Muscle layer of colon (tissue), 2 donors: ENCODE measurements around the gene NSL1.
"Not testable (repeated sequence)": the region's sequence is repeated elsewhere in the genome, so short reads cannot be mapped to it uniquely, and the experiment has no call there.

Experiments
- H3K27ac ChIP-seq: one replicate; pipeline ENCODE4 v1.7.0; 2013; ENCODE audit warnings: low read depth, mild to moderate bottlenecking, low read length, moderate library complexity
- H3K27me3 ChIP-seq, 2 donors: one replicate each; pipeline ENCODE4 v1.7.0; 2013; ENCODE audit warnings: low read length in 2 of 2, mild to moderate bottlenecking in 2 of 2; ENCODE audit not compliant: insufficient read depth in 2 of 2, control insufficient read depth in 1 of 2
- H3K36me3 ChIP-seq: one replicate; pipeline ENCODE4 v1.7.0; 2013; ENCODE audit warnings: mild to moderate bottlenecking, low read length; ENCODE audit not compliant: insufficient read depth
- H3K4me1 ChIP-seq: one replicate; pipeline ENCODE4 v1.7.0; 2013; ENCODE audit warnings: mild to moderate bottlenecking, low read length; ENCODE audit not compliant: insufficient read depth
- H3K4me3 ChIP-seq, 2 donors: one replicate each; pipeline ENCODE4 v1.7.0; 2013; ENCODE audit warnings: low read length in 2 of 2, low read depth in 1 of 2, mild to moderate bottlenecking in 1 of 2, moderate library complexity in 1 of 2
- H3K9ac ChIP-seq: one replicate; pipeline ENCODE4 v1.7.0; 2013; ENCODE audit warnings: low read length
- H3K9me3 ChIP-seq: one replicate; pipeline ENCODE4 v1.7.0; 2013; ENCODE audit warnings: mild to moderate bottlenecking, low read length
- donor health status: abdominal sarcoma.
- donor health status: Adenocarcinoma of cecum.

The NSL1 gene

GRCh38 chr1:212743901-212744475 is 47.6 kb downstream of the NSL1 start:
- no peak overlapping the region for H3K9ac ChIP-seq
- H3K27ac ChIP-seq: no peak overlapping the region
- no peaks in the 10 kb centered on the region for H3K4me1 ChIP-seq
- no peak overlapping the region for H3K4me3 ChIP-seq
- H3K36me3 ChIP-seq: no peaks in the 10 kb centered on the region
- H3K27me3 ChIP-seq: no peaks in the 10 kb centered on the region
- no peaks in the 10 kb centered on the region for H3K9me3 ChIP-seq

DNA sequence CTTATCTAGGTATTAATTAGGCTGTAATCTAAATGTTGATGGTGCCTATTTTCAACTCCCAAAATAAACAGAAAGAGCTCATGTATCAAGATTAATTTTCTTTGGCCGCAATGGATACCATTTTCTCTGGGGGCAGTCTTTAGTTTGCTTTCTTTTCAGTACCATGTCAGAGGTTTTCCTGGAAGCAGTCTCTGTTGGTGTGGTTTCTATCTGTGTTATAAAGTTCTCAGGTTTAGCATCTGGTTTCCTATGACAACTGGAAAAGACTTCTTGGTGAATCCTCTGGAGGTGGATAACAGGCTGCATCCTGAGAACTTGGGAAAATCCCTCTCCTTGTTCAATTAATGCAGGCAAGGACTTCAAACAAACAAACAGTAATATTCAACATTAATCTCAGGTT is 53.2 kb downstream of the NSL1 start:
- H3K27me3 ChIP-seq: no peaks in the 10 kb centered on the region
- H3K9me3 ChIP-seq: no peaks in the 10 kb centered on the region
- H3K36me3 ChIP-seq: peaks cover 8% of the 10 kb centered on the region

GRCh38 chr1:212737559-212737958 is 54.0 kb downstream of the NSL1 start:
- Histone ChIP-seq H3K27ac (no peak overlapping the region), H3K4me3 (no peak overlapping the region), H3K36me3 (peaks cover 8% of the 10 kb centered on the region), H3K9me3 (no peaks in the 10 kb centered on the region), H3K9ac (no peak overlapping the region), H3K27me3 (no peaks in the 10 kb centered on the region), H3K4me1 (no peaks in the 10 kb centered on the region)

More for the DNA sequence above, 53.2 kb downstream of the NSL1 start:
- Histone ChIP-seq H3K9ac (no peak overlapping the region), H3K4me3 (no peak overlapping the region), H3K4me1 (no peaks in the 10 kb centered on the region), H3K27ac (no peak overlapping the region)

GRCh38 chr1:212733109-212733508 is 58.5 kb downstream of the NSL1 start:
- Histone ChIP-seq H3K36me3 (peaks cover 8% of the 10 kb centered on the region), H3K9ac (no peak overlapping the region), H3K4me1 (no peaks in the 10 kb centered on the region), H3K9me3 (no peaks in the 10 kb centered on the region), H3K27ac (no peak overlapping the region), H3K27me3 (no peaks in the 10 kb centered on the region), H3K4me3 (no peak overlapping the region)

GRCh38 chr1:212731630-212732029 is 59.9 kb downstream of the NSL1 start:
- Histone ChIP-seq H3K9me3 (no peaks in the 10 kb centered on the region), H3K9ac (no peak overlapping the region), H3K36me3 (peaks cover 8% of the 10 kb centered on the region), H3K4me1 (no peaks in the 10 kb centered on the region), H3K27ac (no peak overlapping the region), H3K4me3 (no peak overlapping the region), H3K27me3 (no peaks in the 10 kb centered on the region)

DNA sequence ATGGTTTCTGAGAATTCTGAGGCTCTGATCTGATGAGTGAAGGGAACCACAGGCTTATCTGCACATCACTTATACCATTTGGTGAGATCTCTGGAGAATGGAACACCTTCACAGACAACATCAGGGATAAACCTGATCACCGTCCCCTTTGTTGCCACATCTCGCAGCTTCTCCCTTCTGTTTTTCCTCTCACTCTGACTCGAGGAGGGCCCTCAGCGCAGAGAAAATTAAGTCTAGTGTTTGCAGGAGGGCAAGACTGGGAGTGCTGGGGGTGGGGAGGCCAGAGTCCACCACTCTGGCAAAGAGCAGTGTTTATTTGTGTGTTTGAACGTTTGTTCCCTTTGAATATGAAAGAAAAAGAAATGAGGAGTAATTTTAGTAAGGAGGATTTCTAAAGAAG is 63.0 kb downstream of the NSL1 start:
- H3K27ac ChIP-seq: no peak overlapping the region
- H3K4me3 ChIP-seq: no peak overlapping the region
- H3K9ac ChIP-seq: no peak overlapping the region
- H3K36me3 ChIP-seq: no peaks in the 10 kb centered on the region
- H3K27me3 ChIP-seq: no peaks in the 10 kb centered on the region
- no peaks in the 10 kb centered on the region for H3K9me3 ChIP-seq
- H3K4me1 ChIP-seq: no peaks in the 10 kb centered on the region

DNA sequence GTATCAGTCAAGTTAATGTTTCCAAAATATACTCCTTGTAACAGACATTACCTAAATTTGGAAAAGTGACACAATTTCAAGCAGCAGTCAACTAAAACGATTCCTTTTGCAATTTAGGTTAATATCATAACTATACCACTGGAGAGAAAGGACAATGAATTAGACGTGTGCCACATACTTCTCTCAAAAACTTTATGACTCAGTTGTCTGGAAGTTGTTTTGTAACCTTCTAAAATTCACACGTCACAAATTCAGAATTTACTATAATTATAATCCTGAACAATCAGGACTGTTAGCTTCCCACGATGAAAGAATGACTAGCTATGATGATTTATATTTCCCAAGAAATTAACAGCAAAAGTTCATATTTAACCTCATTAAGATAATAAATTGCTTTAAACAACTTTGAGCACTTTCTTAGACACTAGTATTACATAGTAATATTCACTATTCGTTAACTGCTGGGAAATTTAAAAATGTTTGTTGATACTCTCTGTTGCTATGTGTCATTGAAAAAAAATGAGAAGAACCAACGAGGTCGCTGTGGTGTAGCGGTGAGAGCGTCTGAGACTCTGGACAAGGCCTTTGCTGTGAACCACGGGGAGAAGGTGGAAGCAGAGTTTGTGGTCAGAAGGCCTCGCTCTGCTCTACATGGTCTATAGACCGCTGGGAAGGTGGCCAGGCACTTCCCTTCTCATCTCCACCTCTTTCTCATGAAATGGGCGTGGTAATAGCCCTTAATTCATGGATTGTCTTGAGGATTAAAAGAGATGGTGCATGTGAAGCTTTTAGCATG is 64.0 kb downstream of the NSL1 start:
- H3K36me3 ChIP-seq: no peaks in the 10 kb centered on the region
- H3K4me3 ChIP-seq: no peak overlapping the region
- H3K27me3 ChIP-seq: no peaks in the 10 kb centered on the region
- H3K27ac ChIP-seq: no peak overlapping the region
- no peak overlapping the region for H3K9ac ChIP-seq
- no peaks in the 10 kb centered on the region for H3K4me1 ChIP-seq
- no peaks in the 10 kb centered on the region for H3K9me3 ChIP-seq

DNA sequence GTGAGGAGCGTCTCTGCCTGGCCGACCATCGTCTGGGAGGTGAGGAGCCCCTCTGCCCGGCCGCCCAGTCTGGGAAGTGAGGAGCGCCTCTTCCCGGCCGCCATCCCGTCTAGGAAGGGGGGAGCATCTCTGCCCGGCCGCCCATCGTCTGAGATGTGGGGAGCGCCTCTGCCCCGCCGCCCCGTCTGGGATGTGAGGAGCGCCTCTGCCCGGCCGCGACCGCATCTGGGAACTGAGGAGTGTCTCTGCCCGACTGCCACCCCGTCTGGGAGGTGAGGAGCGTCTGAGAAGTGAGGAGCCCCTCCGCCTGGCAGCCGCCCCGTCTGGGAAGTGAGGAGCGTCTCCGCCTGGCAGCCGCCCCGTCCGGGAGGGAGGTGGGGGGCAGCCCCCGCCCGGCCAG is 66.9 kb downstream of the NSL1 start:
- H3K36me3 ChIP-seq, H3K4me1 ChIP-seq, H3K27me3 ChIP-seq, H3K9ac ChIP-seq, H3K4me3 ChIP-seq, H3K27ac ChIP-seq, H3K9me3 ChIP-seq: not testable (repeated sequence)

DNA sequence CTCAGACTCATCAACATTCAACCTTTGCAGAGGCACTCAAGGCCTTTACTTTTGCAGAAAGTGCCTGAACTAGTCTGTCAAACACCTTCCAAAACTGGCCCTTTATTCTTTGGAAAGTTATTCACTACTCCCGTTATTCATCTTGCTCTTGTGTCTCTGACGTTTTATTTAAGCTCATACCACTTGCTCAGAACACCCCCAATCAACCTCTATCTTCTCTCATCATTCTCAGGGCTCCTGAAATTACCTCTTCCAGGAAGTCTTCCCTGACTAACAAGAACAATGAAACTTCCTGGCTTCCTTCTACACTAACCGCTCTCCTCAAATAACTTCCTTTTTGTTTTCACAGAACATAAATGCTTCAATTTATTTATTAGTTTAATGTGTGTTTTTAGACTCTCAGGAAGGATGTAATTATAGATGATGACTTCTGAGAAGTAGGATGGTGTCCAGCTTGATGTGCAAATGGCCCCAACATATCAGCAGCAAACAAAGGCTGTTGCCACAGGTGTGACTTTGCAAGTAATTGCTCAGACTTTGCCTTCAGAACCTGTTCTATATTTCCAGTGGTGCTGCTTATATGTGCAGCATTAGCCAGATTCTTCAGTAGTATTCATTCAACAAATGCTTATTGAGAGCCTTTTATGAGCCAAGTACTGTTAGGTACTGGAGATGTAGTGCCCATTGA is 69.2 kb downstream of the NSL1 start:
- Histone ChIP-seq H3K27me3 (no peaks in the 10 kb centered on the region), H3K9me3 (no peaks in the 10 kb centered on the region), H3K9ac (no peak overlapping the region), H3K36me3 (no peaks in the 10 kb centered on the region), H3K4me1 (no peaks in the 10 kb centered on the region), H3K4me3 (no peak overlapping the region), H3K27ac (no peak overlapping the region)

DNA sequence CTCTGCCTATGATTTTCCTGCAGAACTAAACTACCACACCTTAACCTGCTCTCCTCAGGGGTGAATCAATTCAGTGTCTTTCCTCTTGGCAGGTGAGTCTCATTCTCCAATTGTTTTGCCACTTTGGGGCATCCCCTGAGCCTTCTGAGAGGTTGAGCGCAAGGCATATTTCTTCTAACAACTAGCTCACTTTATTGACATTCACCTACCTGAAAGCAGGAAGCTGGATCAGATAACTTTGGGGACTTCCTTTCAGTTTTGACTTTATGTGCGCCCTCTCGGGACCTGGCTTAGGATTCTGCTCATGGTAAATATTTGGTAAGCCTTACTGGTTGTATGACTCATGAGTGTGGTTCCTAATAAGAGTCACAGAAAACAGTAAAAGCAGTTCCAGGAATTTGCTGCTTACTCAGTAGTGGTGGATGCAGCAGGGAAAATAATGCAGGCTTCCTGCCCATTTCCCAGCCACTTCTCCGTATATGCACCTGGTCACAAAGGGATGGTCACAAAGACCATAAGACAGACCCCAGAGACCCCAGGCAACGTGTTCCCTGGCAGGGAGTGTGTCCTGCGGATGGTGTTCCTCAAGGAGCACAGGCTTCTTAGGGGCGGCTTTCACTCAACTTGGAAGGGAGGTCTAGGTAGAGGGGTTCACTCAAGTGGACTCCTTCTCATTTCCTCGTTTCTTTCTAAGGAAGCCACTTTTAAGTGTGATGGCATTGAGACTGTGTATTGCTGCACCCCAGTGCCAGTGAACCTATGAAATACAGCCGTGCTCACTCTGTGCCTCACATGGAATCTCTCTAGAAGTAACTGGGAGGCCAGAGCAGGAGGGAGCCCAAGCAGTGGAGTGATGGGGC is 70.0 kb downstream of the NSL1 start:
- Histone ChIP-seq H3K27me3 (no peaks in the 10 kb centered on the region), H3K4me3 (no peak overlapping the region), H3K27ac (no peak overlapping the region), H3K36me3 (no peaks in the 10 kb centered on the region), H3K9me3 (no peaks in the 10 kb centered on the region), H3K4me1 (no peaks in the 10 kb centered on the region), H3K9ac (no peak overlapping the region)

GRCh38 chr1:212719633-212720032 is 71.9 kb downstream of the NSL1 start:
- Histone ChIP-seq H3K4me1 (no peaks in the 10 kb centered on the region), H3K9ac (no peak overlapping the region), H3K36me3 (no peaks in the 10 kb centered on the region), H3K4me3 (no peak overlapping the region), H3K9me3 (no peaks in the 10 kb centered on the region), H3K27ac (no peak overlapping the region), H3K27me3 (no peaks in the 10 kb centered on the region)
